ENCODE results near the gene EPN2.
A peak's percentile ranks its signal among the peaks of the same experiment; 100 is the strongest.

Gene EPN2

GRCh38 chr17:19332371-19333131 is 95.4 kb downstream of the EPN2 start:
- H3K36me3 ChIP-seq (replicated peaks), result peaks cover 3% of the 10 kb centered on the region; the same call in 1 of the 2 replicates
- in situ Hi-C loops (cut with MboI; ENCODE audit: low sequenced_read_pairs), result no loop called here

GRCh38 chr17:19333132-19333440 is 95.9 kb downstream of the EPN2 start:
- peaks cover 3% of the 10 kb centered on the region; the same call in 1 of the 2 replicates for H3K36me3 ChIP-seq (replicated peaks)
- DNase-seq (ENCODE audit: low spot score in 2 of 2), result no peak
- in situ Hi-C loops (cut with MboI; ENCODE audit: low sequenced_read_pairs), result no loop called here
- H3K4me1 ChIP-seq, result no peaks in the 10 kb centered on the region
- no peak overlapping the region for H3K4me3 ChIP-seq
- H3K9me3 ChIP-seq, result no peaks in the 10 kb centered on the region
- no peaks in the 10 kb centered on the region for H3K27me3 ChIP-seq (ENCODE audit: low read depth)

More at GRCh38 chr17:19332371-19333131, 95.4 kb downstream of the EPN2 start:
- no peak for DNase-seq (ENCODE audit: low spot score in 2 of 2)
- Histone ChIP-seq H3K4me3 (no peak overlapping the region), H3K27me3 (ENCODE audit: low read depth) (no peaks in the 10 kb centered on the region), H3K9me3 (no peaks in the 10 kb centered on the region), H3K4me1 (no peaks in the 10 kb centered on the region)

GRCh38 chr17:19333736-19334290 is 96.6 kb downstream of the EPN2 start:
- DNase-seq (ENCODE audit: low spot score in 2 of 2), result no peak
- H3K27me3 ChIP-seq (ENCODE audit: low read depth), result no peaks in the 10 kb centered on the region
- in situ Hi-C loops (cut with MboI; ENCODE audit: low sequenced_read_pairs), result no loop called here
- no peak overlapping the region for H3K4me3 ChIP-seq
- H3K4me1 ChIP-seq, result no peaks in the 10 kb centered on the region
- peaks cover 3% of the 10 kb centered on the region; the same call in 1 of the 2 replicates for H3K36me3 ChIP-seq (replicated peaks)
- H3K9me3 ChIP-seq, result no peaks in the 10 kb centered on the region

- Histone ChIP-seq H3K4me3 (no peak overlapping the region), H3K36me3 (replicated peaks) (peaks cover 3% of the 10 kb centered on the region; the same call in 1 of the 2 replicates), H3K9me3 (no peaks in the 10 kb centered on the region), H3K4me1 (peaks cover 4% of the 10 kb centered on the region; the same call in 1 of the 2 replicates), H3K27me3 (ENCODE audit: low read depth) (no peaks in the 10 kb centered on the region)
- in situ Hi-C loops (cut with MboI; ENCODE audit: low sequenced_read_pairs), result no loop called here
- no peak for DNase-seq (ENCODE audit: low spot score in 2 of 2)
These were observed 97.2 kb downstream of the EPN2 start for GRCh38 chr17:19334331-19334730.

GRCh38 chr17:19335951-19336631 is 98.9 kb downstream of the EPN2 start:
- Histone ChIP-seq H3K4me1 (peaks cover 4% of the 10 kb centered on the region; the same call in 1 of the 2 replicates), H3K9me3 (no peaks in the 10 kb centered on the region), H3K27me3 (ENCODE audit: low read depth) (no peaks in the 10 kb centered on the region), H3K4me3 (no peak overlapping the region), H3K36me3 (replicated peaks) (peaks cover 2% of the 10 kb centered on the region; the same call in 1 of the 2 replicates)
- in situ Hi-C loops (cut with MboI; ENCODE audit: low sequenced_read_pairs), result no loop called here
- DNase-seq (ENCODE audit: low spot score in 2 of 2), result no peak

GRCh38 chr17:19336938-19337711 is 100.0 kb downstream of the EPN2 start:
- peaks cover 4% of the 10 kb centered on the region; the same call in 1 of the 2 replicates for H3K4me1 ChIP-seq
- no peaks in the 10 kb centered on the region for H3K36me3 ChIP-seq (replicated peaks)
- H3K27me3 ChIP-seq (ENCODE audit: low read depth), result no peaks in the 10 kb centered on the region
- DNase-seq (ENCODE audit: low spot score in 2 of 2), result no peak
- no peak overlapping the region for H3K4me3 ChIP-seq
- in situ Hi-C loops (cut with MboI; ENCODE audit: low sequenced_read_pairs), result no loop called here
- no peaks in the 10 kb centered on the region for H3K9me3 ChIP-seq

GRCh38 chr17:19337712-19338023 is 100.5 kb downstream of the EPN2 start:
- H3K4me3 ChIP-seq, result no peak overlapping the region
- no peaks in the 10 kb centered on the region for H3K27me3 ChIP-seq (ENCODE audit: low read depth)
- in situ Hi-C loops (cut with MboI; ENCODE audit: low sequenced_read_pairs), result no loop called here
- no peak for DNase-seq (ENCODE audit: low spot score in 2 of 2)
- H3K9me3 ChIP-seq, result no peaks in the 10 kb centered on the region
- H3K4me1 ChIP-seq, result peaks cover 4% of the 10 kb centered on the region; the same call in 1 of the 2 replicates
- no peaks in the 10 kb centered on the region for H3K36me3 ChIP-seq (replicated peaks)

GRCh38 chr17:19338031-19338990 is 101.1 kb downstream of the EPN2 start:
- no peaks in the 10 kb centered on the region for H3K27me3 ChIP-seq (ENCODE audit: low read depth)
- DNase-seq (ENCODE audit: low spot score in 2 of 2), result peak; percentile 13 to 68
- H3K4me3 ChIP-seq, result no peak overlapping the region
- in situ Hi-C loops (cut with MboI; ENCODE audit: low sequenced_read_pairs), result no loop called here
- H3K4me1 ChIP-seq, result peaks cover 4% of the 10 kb centered on the region; the same call in 1 of the 2 replicates
- H3K9me3 ChIP-seq, result no peaks in the 10 kb centered on the region
- no peaks in the 10 kb centered on the region for H3K36me3 ChIP-seq (replicated peaks)

GRCh38 chr17:19339341-19339815 is 102.2 kb downstream of the EPN2 start:
- Histone ChIP-seq H3K4me1 (peaks cover 4% of the 10 kb centered on the region; the same call in 1 of the 2 replicates), H3K36me3 (replicated peaks) (no peaks in the 10 kb centered on the region), H3K27me3 (ENCODE audit: low read depth) (no peaks in the 10 kb centered on the region), H3K9me3 (no peaks in the 10 kb centered on the region), H3K4me3 (no peak overlapping the region)
- in situ Hi-C loops (cut with MboI; ENCODE audit: low sequenced_read_pairs), result no loop called here
- no peak for DNase-seq (ENCODE audit: low spot score in 2 of 2)

- no peak overlapping the region for H3K4me3 ChIP-seq
These were observed 104.1 kb downstream of the EPN2 start for GRCh38 chr17:19341211-19341631.

GRCh38 chr17:19341641-19342610 is 104.8 kb downstream of the EPN2 start:
- Histone ChIP-seq H3K36me3 (replicated peaks) (no peaks in the 10 kb centered on the region; the same call in 1 of the 2 replicates), H3K4me3 (no peak overlapping the region), H3K9me3 (no peaks in the 10 kb centered on the region), H3K27me3 (ENCODE audit: low read depth) (no peaks in the 10 kb centered on the region), H3K4me1 (peaks cover 10% of the 10 kb centered on the region)
- no peak for DNase-seq (ENCODE audit: low spot score in 2 of 2)
- in situ Hi-C loops (cut with MboI; ENCODE audit: low sequenced_read_pairs), result no loop called here

More at GRCh38 chr17:19341211-19341631, 104.1 kb downstream of the EPN2 start:
- peaks cover 4% of the 10 kb centered on the region; the same call in 1 of the 2 replicates for H3K4me1 ChIP-seq
- in situ Hi-C loops (cut with MboI; ENCODE audit: low sequenced_read_pairs), result no loop called here
- no peaks in the 10 kb centered on the region for H3K9me3 ChIP-seq
- no peaks in the 10 kb centered on the region; the same call in 1 of the 2 replicates for H3K36me3 ChIP-seq (replicated peaks)
- H3K27me3 ChIP-seq (ENCODE audit: low read depth), result no peaks in the 10 kb centered on the region
- DNase-seq (ENCODE audit: low spot score in 2 of 2), result no peak

Data from HAP-1 (cell line).